ENCODE results near the gene RBBP4.

The RBBP4 gene

GRCh38 chr1:32733582-32734321, 82.7 kb downstream of the RBBP4 start:
- Histone ChIP-seq H3K36me3 (ENCODE audit: insufficient read depth, low read length) (no peaks in the 10 kb centered on the region), H3K4me3 (ENCODE audit: low read depth in 1 of 2, low read length in 2 of 2) (no peak overlapping the region), H3K4me2 (ENCODE audit: insufficient read depth, low read length) (no peak overlapping the region), H2AFZ (ENCODE audit: low read depth, low read length) (no peak overlapping the region), H3K9ac (ENCODE audit: low read depth, low read length) (no peak overlapping the region), H3K27me3 (ENCODE audit: insufficient read depth, low read length, poor library complexity) (peaks cover 12% of the 10 kb centered on the region), H3K27ac (ENCODE audit: low read length) (no peak overlapping the region), H4K20me1 (ENCODE audit: insufficient read depth, low read length) (no peaks in the 10 kb centered on the region; the same call in 1 of the 2 replicates), H3K9me3 (ENCODE audit: insufficient read depth, low read length, severe bottlenecking) (no peaks in the 10 kb centered on the region), H3K79me2 (ENCODE audit: insufficient read depth, low read length) (no peaks in the 10 kb centered on the region), H3K4me1 (ENCODE audit: insufficient read depth, low read length) (0 out of 2 replicates have a peak, but pooled peaks cover 2% of the 10 kb centered on the region)
- TF ChIP-seq EZH2 (IDR thresholded peaks at IDR 0.05; ENCODE audit: borderline replicate concordance, low read depth, low read length, severe bottlenecking) = no peak
- TF ChIP-seq, protein P1, sequence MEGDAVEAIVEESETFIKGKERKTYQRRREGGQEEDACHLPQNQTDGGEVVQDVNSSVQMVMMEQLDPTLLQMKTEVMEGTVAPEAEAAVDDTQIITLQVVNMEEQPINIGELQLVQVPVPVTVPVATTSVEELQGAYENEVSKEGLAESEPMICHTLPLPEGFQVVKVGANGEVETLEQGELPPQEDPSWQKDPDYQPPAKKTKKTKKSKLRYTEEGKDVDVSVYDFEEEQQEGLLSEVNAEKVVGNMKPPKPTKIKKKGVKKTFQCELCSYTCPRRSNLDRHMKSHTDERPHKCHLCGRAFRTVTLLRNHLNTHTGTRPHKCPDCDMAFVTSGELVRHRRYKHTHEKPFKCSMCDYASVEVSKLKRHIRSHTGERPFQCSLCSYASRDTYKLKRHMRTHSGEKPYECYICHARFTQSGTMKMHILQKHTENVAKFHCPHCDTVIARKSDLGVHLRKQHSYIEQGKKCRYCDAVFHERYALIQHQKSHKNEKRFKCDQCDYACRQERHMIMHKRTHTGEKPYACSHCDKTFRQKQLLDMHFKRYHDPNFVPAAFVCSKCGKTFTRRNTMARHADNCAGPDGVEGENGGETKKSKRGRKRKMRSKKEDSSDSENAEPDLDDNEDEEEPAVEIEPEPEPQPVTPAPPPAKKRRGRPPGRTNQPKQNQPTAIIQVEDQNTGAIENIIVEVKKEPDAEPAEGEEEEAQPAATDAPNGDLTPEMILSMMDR (IDR thresholded peaks at IDR 0.05; ENCODE audit: borderline replicate concordance, extremely low read depth, low read length, poor library complexity, severe bottlenecking) = no peak
- DNase-seq (no peak), ATAC-seq (ENCODE audit: insufficient read depth, low read depth) (no peak)
